ENCODE data around the gene FEZF2. TPM values are rescaled to one million over a fixed set of nuclear protein-coding genes. Genes with fewer than 3 reads are reported as not detected.

FEZF2 gene
- total RNA-seq, 1 donor from 2014 or later = 1.9 TPM

- peak; percentile 12 for DNase-seq (ENCODE audit: low spot score)
These were observed 40.5 kb downstream of the FEZF2 start for GRCh38 chr3:62332835-62333244.

GRCh38 chr3:62332017-62332416 lies 41.3 kb downstream of the FEZF2 start:
- no peak for DNase-seq (ENCODE audit: low spot score)

- DNase-seq (ENCODE audit: low spot score) = no peak
These were observed 43.4 kb downstream of the FEZF2 start for GRCh38 chr3:62329971-62330370.

GRCh38 chr3:62325896-62326295 lies 47.5 kb downstream of the FEZF2 start:
- no peak for DNase-seq (ENCODE audit: low spot score)

- DNase-seq (ENCODE audit: low spot score) = no peak
These were observed 50.1 kb downstream of the FEZF2 start for GRCh38 chr3:62323241-62323640.

Data from umbilical cord (tissue), 2 donors.